NOMO-1 treated with DMSO at 0.1 percent for 48 hours (cell line): ENCODE measurements around the gene KDM2A.
"Not testable (repeated sequence)": the region's sequence is repeated elsewhere in the genome, so short reads cannot be mapped to it uniquely, and the experiment has no call there.

Experiments
- DNase-seq: peaks from one replicate; lab custom pipeline; 2025; ENCODE audit not compliant: unreplicated experiment; lab: John Stamatoyannopoulos, UW

KDM2A gene

DNA sequence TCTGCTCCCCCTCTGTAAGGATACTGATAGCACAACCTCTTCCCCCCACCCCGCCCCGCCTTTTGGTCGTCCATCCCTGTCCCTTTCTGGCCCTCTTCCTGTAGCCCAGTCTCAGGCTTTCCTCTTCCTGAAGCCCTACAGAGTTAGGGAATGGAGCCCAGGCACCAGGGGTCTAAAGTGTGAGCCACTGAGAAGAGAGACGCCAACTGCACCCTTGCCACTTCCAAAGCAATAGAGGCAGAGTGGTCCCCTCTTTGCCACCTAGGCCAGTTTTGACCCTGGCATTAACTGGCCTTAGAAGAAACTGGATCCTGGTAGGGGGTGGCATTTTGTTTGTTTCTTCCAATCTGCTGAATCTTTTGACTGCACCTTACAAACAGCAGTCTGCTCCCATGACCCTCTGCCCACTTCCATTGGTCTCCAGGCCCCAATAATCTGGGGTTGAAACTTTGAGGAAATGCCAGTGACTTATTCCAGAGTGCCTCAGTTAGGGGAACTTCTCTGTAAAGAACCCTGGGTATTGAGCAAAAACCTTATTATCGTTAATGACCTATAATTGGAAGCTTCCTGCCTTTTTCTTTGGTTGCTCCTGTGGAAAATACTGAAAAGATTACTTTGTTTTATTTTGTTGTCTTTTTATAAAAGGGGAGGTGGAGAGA, 137.5 kb downstream of the KDM2A start:
- DNase-seq = peak; percentile 69

DNA sequence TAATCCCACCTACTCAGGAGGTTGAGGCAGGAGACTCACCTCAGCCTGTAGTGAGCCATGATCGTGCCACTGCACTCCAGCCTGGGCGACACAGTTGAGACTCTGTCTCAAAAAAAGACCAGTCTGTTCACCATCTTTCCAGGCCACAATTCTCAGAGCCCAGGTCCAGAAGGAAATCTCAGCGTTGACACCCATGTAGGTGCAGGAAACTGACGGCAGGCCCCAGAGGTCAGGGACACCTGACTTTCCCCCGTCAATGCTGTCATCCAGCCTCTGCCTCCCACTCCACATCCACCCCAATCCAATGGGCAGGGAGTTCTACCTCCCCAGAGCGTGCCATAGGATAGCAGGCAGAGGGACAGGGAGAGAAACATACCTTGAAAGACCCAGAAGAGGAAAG, 141.3 kb downstream of the KDM2A start:
- no peak for DNase-seq

DNA sequence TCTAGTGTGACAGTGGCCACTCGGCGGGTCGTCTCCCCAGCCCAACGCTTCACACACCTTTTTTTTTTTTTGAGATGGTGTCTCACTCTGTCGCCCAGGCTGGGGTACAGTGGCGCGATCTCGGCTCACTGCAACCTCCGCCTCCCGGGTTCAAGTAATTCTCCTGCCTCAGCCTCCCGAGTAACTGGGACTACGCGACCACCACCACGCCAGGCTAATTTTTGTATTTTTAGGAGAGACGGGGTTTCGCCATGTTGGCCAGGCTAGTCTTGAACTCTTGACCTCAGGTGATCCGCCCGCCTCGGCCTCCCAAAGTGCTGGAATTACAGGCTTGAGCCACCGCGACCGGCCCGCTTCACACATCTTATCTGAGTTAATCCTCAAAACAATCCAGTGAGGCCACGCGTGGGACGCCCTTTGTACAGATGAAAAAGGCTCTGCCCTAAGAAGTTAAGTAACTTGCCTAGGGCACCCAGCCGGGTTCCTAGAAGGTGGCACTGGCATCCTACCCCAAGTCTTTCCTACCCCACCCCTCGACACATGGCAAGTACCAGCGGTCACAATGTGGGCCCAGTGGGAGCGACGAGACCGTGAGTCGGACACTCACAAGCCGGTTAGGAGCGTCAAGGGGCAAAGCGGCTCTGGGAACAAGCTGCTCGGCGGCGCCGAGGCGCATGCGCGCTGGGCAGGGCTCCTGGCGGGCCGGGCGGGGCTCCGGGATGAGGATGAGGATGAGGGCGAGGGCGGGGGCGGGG, 142.0 kb downstream of the KDM2A start:
- not testable (repeated sequence) for DNase-seq

DNA sequence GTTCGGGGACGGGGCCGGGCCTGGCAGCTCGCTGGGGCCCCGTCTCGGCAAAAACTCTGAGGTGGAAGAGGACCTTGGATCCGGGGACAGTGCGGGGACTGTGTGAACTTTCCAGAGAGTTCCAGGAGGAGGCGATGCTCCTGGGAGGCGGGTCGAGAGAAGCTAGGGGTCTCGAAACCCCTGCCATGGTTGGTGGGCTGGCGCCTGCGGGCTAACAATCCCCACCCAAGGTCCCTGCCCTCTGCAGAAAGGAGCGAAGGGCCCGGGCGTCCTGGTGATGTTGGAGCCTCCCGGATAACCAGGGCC, 142.5 kb downstream of the KDM2A start:
- no peak for DNase-seq

DNA sequence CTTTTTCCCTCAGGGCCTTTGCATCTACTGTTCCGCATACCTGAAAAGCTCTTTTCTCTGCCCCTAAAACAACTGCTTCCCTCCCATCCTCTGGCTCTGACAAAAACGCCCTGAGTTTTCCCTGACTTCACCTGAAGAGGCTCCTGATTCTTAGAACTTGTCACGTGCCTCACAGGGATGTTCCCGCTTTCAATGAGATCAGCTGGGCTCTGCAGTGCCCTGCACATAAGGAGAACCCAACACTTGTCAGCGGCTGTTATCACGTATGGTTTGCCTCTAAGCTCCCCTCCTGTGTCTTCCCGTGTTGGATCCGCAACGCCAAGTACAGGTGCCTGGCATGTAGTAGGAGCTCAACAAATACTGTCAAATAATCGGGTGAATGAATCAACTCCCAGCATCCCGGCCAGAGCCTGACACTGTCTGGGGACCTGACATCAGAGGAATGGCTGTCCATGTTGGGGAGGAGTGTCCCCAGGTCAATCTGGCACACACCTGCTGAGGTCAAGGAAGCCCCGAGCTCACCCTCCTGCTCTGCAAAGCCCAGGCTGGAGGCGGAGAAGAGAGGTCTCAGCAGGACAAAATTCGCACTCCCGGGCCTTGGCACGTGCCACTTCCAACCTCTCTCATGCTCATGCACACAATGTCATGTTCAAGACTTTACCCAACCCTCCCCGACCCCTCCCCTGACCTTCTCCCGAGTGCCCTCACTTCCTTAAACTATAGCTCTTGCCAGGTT, 143.1 kb downstream of the KDM2A start:
- DNase-seq = no peak

DNA sequence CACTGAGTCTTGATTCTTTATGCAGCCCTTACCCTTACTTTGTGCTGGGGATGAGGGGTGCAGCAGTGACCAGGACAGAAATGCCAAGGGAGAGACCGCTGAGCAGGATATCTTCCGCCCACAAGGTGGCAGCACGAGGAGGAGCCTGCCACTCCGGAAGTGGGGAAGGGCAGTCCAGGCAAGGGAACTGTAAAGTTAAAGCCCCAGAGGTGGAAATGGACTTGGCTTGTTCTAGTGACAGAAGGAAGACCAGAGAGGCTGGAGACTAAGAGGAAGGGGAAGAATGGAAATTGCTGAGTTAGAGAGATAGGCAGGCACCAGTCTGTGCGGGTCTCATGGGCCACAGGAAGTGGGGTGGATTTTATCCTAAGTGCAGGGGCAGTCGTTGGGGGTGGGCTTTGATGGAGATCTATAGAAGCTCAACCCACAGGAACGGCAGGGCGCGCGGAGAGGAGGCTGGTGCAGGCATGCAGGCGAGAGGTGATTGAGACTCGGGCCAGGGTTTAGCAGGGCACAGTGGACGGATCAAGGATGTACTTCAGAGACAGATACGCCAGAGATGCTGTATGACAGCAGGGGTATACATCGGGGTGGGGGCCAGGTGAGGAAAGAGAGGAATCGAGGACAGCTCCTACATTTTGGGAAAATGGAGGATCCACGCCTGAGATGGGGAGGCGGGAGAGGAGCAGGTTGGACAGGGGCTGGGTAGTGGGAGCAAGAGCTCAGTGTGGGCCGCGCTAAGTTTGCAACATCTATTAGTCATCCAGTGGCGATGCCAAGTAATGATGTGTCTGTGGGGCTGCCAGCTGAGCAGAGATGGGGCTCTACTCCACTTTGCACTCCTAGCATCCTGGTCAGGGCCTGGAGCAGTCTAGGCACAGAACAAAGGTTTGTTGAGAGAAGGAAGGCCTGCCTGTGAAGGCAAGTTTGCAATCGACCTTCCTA, 143.9 kb downstream of the KDM2A start:
- DNase-seq = peak; percentile 92

DNA sequence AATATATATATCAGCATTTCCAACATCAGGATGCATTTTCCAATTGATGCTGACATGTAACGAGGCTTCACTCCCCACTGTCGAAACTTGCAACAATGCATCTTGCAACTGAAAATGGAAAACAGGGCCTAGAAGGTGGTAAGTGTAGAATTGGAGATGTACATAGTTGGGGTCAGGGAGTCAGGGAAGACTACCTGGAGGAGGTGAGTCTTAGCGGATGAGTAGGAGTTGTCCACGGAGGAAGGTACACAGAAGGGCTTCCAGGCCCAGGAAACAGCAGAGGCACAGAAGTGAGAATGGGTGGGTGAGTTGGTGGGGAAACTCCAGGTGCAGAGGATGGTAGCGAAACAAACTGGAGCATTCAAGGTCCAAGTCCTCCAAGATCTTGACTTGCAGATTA, 145.2 kb downstream of the KDM2A start:
- DNase-seq = no peak

DNA sequence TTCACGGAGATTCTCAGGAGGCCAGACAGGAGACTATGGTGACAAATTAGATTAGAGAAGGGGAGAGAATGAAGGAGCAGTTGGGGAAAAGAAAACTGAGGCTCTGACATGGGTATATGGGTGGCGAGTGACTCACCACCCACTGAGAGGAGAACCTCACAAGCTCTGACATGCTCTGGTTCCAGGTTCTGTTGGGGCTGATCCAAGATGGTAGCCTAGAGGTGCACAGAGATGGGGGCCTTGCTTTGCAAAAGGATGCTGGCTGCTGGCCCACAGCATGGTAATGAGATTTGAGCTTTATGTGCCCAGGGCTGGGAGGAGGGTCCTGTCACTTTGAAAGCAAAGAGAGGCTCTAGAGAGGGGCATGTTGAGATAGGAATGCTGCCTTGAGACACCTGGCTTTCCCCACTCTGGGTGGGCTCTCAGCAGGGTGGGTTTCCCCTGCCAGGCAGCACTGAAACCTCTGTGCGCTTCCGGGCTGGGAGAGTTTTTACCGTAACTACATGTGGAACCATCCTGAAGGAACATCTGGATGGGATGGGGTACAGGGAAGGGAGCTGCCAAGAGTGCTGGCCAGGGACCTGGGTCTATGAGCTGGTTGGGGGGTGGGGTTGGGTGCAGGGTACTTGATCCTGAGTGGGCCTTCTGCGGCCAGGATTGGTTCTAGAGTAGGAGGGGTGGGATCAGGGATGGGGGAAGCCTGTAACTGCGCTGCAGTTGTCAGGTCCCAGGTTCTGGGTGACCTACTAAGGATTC, 146.0 kb downstream of the KDM2A start:
- no peak for DNase-seq

DNA sequence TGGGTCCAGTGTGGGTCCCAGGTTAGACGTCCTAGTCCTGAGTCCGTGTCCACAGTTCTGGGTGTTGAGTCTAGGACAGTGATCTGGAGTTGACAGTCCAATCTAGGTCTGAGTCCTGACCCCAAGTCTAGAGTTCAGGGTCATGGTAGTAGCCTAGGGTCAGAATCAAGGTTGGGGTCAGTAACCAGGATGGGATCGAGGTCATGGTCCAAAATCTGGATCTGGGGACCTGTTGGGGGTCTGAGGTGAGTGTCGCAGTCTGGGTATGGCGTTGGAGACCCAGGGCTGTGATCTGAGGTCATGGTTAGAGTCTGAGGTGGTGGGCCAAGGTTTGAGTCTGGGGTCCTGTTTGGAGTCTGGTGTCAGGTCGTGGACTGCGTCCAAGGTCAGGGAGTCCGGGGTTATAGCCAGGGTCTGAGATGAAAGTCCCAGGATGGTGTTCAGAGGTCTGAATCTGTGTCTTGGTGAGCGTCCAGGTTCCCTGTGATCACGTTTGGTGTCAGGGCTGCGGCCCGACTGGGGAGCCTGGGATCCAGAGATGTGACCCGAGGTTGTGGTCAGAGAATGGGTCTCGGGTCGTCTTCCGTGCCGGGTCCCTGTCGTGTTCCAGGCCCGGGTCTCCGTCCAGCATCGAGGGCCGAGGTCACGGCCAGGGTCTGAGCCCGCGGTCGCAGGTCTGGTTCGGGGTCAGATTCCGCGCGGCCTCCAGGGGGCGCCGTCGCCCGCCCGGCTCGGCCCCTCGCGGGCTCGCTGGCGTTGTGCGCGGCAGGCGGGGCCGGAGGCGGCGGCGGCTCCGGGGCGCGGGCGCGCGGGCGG, 146.8 kb downstream of the KDM2A start:
- DNase-seq = peak; percentile 49

DNA sequence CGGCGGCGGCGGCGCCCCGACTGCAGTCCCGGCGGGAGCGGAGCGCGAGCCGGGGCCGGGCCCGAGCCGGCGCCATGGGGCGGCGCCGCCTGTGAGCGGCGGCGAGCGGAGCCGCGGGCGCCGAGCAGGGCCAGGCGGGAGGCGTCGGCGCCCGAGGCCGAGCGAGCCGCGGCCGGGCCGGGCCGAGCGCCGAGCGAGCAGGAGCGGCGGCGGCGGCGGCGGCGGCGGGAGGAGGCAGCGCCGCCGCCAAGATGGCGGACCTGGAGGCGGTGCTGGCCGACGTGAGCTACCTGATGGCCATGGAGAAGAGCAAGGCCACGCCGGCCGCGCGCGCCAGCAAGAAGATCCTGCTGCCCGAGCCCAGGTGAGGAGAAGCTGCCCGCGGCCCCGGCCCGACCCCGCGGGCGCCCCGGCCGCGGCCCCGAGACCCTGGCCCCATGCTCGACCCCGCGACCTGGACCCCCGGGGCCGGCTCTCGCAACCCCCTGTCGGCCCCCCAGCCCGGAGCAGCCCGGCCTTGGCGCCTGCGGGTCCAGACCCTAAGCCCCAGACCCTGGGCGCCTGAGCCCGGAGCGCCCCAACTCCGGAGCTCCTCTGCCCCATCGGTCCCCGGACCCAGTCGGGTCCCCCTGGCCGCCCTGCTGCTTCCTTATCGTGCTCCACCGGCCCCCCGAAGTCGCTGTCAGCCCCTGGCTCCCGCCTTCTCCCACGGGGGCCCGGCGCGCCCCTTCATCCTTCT, 147.6 kb downstream of the KDM2A start, which contains the start of gene GRK2:
TSS of gene GRK2 (plus strand) at position 25 of the 739 bp plus-strand sequence. CDS start at position 252, 227 bp downstream.
- peak; percentile 45 for DNase-seq

DNA sequence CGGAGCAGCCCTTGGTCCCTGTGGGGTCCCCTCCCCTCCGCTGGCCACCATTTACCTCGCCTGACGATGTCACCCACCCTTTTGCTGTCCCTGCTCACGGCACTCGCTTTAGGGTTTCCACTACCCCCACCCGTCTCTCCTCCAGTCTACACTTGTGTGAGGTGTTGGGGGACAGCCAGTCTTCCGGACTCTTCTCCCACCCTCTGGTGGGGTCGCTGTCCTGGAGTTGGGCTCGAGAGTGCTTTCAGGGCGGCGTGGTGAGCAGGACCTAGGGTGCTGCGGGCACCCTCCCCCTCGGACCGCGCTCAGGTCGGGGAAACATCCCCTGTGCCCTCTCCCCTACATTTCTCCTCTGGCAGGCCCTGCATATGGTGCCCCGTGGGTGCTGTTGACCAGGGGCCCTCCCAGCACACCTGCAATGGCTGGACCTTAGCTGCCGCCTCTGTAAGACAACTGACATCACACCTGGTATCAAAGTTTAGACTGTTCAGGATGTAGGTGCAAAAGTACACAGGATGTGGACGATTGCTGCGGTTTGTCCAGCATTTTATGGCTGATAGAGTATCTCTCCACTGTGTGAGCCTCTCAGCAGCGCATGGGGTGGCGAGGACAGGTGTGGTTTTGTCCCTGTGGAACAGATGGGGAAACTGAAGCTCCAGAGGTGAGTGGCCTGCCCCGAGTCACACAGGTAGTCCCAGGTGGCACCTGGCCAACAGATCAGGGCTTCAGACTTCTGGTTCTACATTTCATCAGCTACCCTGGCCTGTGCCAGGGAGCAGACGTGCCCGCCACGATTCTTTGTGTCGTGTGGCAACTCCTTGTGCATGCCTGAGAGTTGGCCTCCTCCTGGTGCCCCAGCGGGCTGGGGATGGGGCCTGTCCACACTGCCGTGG, 148.4 kb downstream of the KDM2A start:
- DNase-seq = no peak

DNA sequence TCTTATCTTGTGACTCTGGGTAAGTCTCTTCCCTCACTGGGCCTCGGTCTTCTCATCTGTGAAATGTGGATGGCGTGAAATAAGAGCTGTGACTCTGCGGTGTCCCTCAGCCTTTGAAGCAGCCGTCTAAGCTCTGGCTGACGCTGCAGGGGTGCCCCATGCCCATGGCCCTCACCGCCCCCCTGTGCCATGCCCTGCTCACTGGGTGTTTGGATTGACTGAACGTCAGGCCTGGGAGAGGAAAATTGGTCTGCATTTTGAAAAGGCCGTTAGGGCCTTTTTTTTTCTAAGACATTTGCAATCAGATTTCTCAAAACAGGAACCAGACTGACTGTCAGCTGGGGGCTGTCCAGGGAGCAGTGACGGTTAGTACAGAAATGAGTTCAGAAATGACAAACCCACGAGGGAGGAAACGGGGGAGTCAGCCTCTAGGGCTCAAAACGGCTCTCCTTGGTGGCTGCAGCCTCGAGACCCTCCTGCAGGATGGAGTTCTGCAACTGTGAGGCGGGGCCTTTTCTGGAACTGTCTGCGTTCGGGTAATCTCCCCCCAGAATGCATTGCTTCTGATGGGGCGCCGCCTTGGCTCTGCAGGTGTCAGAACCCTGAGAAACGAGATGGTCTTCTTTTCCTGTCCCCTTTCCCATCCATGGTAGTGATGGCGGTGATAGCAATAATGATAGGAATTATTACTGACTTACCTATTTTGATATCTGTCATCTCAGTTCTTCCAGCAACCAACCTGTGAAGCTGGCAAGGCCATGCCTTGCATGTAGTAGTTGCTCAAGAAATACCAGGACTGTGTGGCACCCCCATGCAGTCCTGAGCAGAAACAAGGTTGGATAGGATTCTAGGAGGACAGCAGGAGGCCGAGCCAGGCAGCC, 149.3 kb downstream of the KDM2A start:
- peak; percentile 92 for DNase-seq

DNA sequence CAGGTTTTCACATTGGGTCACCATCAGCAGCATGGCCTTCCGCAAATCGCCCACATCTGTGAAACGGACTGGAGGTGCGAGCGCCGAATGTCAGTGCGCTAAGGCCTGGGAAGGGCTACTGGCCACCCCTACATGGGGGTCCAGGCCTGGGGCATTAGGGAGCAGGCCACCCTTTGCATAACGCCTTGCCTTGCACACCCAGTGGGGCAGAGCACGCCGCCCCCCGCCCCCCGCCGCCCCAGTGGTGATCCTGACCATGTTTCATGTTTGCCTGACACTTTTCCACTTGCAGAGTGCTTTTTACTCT, 149.9 kb downstream of the KDM2A start:
- no peak for DNase-seq

DNA sequence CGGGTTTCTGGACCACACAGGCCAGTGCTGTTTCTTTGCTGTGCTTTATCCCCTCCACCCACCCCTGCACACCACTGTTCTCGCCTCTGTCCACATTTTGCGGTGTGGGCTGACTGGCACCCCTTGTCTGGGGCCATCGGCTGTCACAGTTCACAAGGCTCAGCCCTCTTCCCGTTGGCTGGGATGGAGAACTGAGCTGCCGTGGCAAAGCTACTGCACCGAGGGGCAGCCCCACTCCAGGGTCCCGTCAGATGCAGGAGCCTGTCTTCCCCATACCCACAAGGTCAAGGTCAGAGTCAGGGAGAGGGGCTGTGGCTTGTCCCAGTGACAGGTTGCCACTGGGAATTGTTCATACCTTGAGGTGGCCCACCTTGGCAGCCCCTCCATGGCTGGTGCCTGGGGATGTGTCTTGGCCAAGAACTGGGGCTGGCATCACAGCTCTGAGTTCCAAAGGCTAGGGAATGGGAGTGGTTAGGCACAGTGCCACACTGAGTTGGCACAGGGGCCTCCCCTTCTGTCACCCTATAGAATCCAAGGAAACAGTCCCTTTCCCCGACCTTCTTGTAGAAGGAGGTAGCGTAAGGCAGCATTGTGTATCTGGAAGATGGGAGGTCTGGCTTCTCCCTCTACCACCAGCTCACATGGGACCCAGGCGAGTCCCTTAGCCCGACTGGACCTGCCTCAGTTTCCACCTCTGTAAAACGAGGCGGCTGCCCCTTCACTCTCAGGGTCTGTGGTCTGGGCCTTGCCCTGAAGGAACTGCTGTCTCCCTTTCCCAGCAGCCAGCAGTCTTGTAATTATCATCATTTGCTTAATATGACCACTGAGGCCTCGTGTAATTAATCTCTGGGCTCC, 150.6 kb downstream of the KDM2A start:
- no peak for DNase-seq

DNA sequence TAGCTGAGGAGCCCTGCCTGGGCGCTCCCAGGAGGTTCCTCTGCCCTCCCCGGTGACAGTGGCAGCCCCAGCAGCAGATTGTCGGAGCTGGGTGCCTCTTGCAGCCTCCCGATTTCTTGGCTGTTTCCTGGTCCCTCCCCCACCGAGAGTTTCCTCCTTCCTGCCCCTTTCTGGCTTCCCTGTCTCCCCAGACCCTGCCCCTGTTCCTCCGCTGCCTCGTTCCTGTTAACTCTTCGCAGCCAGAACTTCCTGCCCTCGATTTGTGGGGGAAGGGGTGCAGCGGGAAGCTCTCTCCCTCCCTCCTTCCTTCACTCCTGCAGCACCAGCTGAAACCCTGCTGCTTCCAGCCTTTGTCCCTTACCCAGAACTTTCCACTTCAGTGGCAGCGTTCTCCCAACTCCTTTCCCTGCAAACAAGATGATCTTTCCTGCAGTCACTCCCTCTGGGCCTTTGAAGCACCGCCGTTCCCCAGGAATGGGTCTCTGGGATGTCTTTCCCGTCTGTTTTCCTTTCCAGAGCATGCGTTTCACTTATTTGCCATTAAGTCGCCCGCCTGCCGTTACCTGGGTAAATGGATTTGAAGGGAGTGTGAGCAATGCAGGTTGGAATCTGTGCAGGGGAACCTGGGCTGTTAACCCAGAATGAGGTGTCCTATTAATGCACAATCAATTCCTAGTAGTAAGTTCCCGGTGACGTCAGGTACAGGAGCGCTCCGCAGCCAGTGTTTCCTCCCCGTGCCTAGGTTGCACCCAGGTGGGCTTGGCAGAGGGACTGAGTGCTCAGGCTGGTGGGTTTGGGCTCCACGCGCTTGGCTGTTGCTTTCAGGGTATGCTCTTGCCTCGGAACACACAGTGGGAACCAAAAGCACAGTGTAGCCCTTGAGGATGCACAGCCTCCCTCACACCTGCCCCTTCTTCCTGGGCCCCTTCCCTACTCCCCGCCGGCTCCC, 151.5 kb downstream of the KDM2A start:
- DNase-seq = peak; percentile 37
